ENCODE measurements around the gene EMP1. TPM values are rescaled to one million over a fixed set of nuclear protein-coding genes. Genes with fewer than 3 reads are reported as not detected.

The EMP1 gene
- total and polyA plus RNA-seq, 2 of the 8 experiments (the other 6 are each of a cell fraction or from before 2014, with no cell fraction given), result 0.17 to 0.65 TPM

- Histone ChIP-seq H2AK5ac (ENCODE audit: low read depth, low read length) (no peak overlapping the region), H3K79me2 (ENCODE audit: control insufficient read depth in 1 of 2, insufficient read depth in 2 of 2, low read length in 2 of 2) (no peaks in the 10 kb centered on the region), H3K27me3 (replicated peaks in 1 of 4; ENCODE audit: control insufficient read depth in 3 of 4, extremely low read depth in 1 of 4, insufficient read depth in 3 of 4, low read length in 3 of 4) (no peaks in the 10 kb centered on the region), H2BK12ac (ENCODE audit: low read depth, low read length) (no peak overlapping the region), H3K9ac (replicated peaks in 1 of 4; ENCODE audit: extremely low read depth in 1 of 4, low read depth in 3 of 4, low read length in 3 of 4) (no peak overlapping the region), H3K4me2 (ENCODE audit: insufficient read depth in 1 of 2, low read depth in 2 of 2, low read length in 2 of 2) (no peak overlapping the region), H3K9me3 (ENCODE audit: insufficient read depth in 2 of 2, low read depth in 1 of 2, low read length in 1 of 2) (no peaks in the 10 kb centered on the region), H3K4me1 (replicated peaks in 1 of 4; ENCODE audit: control insufficient read depth in 3 of 4, insufficient read depth in 4 of 4, low read length in 3 of 4) (no peaks in the 10 kb centered on the region), H3K4me3 (ENCODE audit: extremely low read depth in 1 of 4, insufficient read depth in 2 of 4, low read depth in 3 of 4, low read length in 4 of 4) (no peak overlapping the region), H3K23ac (ENCODE audit: insufficient read length) (no peak overlapping the region), H2BK20ac (ENCODE audit: low read length) (no peak overlapping the region), H4K91ac (replicated peaks; ENCODE audit: insufficient read length, low read length) (no peak overlapping the region), H3K36me3 (ENCODE audit: control insufficient read depth in 2 of 4, insufficient read depth in 4 of 4, low read length in 3 of 4) (no peaks in the 10 kb centered on the region), H4K5ac (ENCODE audit: insufficient read length, low read depth, low read length) (no peak overlapping the region), H3K14ac (ENCODE audit: insufficient read length) (no peak overlapping the region), H2BK5ac (ENCODE audit: low read depth, low read length) (no peak overlapping the region), H2AFZ (ENCODE audit: low read length) (no peak overlapping the region), H2BK15ac (ENCODE audit: low read length) (no peak overlapping the region), H4K8ac (ENCODE audit: extremely low read depth, insufficient read depth, low read length) (no peak overlapping the region), H3K4ac (replicated peaks; ENCODE audit: insufficient read length, low read depth, low read length) (no peak overlapping the region), H3K27ac (ENCODE audit: low read depth, low read length) (no peak overlapping the region), H3K56ac (replicated peaks; ENCODE audit: insufficient read length, low read depth, low read length) (no peak overlapping the region), H3K18ac (ENCODE audit: extremely low read depth, low read length) (no peak overlapping the region), H4K20me1 (replicated peaks in 1 of 2; ENCODE audit: control insufficient read depth in 1 of 2, insufficient read depth in 2 of 2, low read length in 2 of 2) (no peaks in the 10 kb centered on the region), H2BK120ac (replicated peaks; ENCODE audit: low read depth, low read length) (no peak overlapping the region), H3K23me2 (ENCODE audit: low read depth, low read length) (no peaks in the 10 kb centered on the region; the same call in 1 of the 2 replicates), H3K79me1 (ENCODE audit: low read depth, low read length) (no peaks in the 10 kb centered on the region)
- CTCF ChIA-PET (ENCODE audit: partially characterized antibody), result no interaction called here
- 85% methylated on average over 7 of the region's 7 CpGs; no CpG with 5 or more reads in 1 of the 2 experiments for WGBS, 2 experiments (ENCODE audit: extremely low coverage in 1 of 2, insufficient coverage in 1 of 2, insufficient read length in 1 of 2, insufficient replicate concordance in 2 of 2, low coverage in 1 of 2, low lambda C conversion rate in 2 of 2, missing lambda C conversion rate in 1 of 2)
- POLR2A ChIA-PET (ENCODE audit: partially characterized antibody), result no interaction called here
- TF ChIP-seq USF2 (IDR thresholded peaks at IDR 0.05; ENCODE audit: low read length) (no peak), HDAC6 (IDR thresholded peaks at IDR 0.05; ENCODE audit: low read depth, low read length) (no peak), GTF2F1 (IDR thresholded peaks at IDR 0.05; ENCODE audit: borderline replicate concordance, low read depth, low read length) (no peak), SRF (IDR thresholded peaks at IDR 0.05; ENCODE audit: low read depth, low read length) (no peak), JUN (IDR thresholded peaks at IDR 0.05; ENCODE audit: low read depth, low read length) (no peak)
- TF ChIP-seq, protein P1, sequence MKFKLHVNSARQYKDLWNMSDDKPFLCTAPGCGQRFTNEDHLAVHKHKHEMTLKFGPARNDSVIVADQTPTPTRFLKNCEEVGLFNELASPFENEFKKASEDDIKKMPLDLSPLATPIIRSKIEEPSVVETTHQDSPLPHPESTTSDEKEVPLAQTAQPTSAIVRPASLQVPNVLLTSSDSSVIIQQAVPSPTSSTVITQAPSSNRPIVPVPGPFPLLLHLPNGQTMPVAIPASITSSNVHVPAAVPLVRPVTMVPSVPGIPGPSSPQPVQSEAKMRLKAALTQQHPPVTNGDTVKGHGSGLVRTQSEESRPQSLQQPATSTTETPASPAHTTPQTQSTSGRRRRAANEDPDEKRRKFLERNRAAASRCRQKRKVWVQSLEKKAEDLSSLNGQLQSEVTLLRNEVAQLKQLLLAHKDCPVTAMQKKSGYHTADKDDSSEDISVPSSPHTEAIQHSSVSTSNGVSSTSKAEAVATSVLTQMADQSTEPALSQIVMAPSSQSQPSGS (IDR thresholded peaks at IDR 0.05; ENCODE audit: low read length), result no peak
- FAIRE-seq (no peak), DNase-seq (ENCODE audit: low read depth in 1 of 2, low spot score in 2 of 2) (no peak)
Observed at GRCh38 chr12:13228579-13228978, 32.1 kb downstream of the EMP1 start.

Measured in H1 (cell line).